HG02938 (cell line): ENCODE data around the gene C5orf63.
"Not testable (repeated sequence)": the region's sequence is repeated elsewhere in the genome, so short reads cannot be mapped to it uniquely, and the experiment has no call there.

Experiments used
- ATAC-seq: cut with Tn5 transposase; IDR thresholded peaks from one replicate; pipeline ENCODE4 v1.9.1; 2021; ENCODE audit warnings: mild to moderate bottlenecking, moderate library complexity; ENCODE audit not compliant: unreplicated experiment

Gene C5orf63

GRCh38 chr5:127076315-127077129 lies 3.2 kb upstream of the C5orf63 start:
- ATAC-seq, result no peak

GRCh38 chr5:127074466-127074865 lies 1.2 kb upstream of the C5orf63 start:
- ATAC-seq, result no peak

- no peak for ATAC-seq
These were observed 3.1 kb downstream of the C5orf63 start for GRCh38 chr5:127070243-127070642.

- no peak for ATAC-seq
These were observed 4.6 kb downstream of the C5orf63 start for GRCh38 chr5:127068493-127069214.

GRCh38 chr5:127066721-127067120 lies 6.6 kb downstream of the C5orf63 start:
- ATAC-seq, result no peak

DNA sequence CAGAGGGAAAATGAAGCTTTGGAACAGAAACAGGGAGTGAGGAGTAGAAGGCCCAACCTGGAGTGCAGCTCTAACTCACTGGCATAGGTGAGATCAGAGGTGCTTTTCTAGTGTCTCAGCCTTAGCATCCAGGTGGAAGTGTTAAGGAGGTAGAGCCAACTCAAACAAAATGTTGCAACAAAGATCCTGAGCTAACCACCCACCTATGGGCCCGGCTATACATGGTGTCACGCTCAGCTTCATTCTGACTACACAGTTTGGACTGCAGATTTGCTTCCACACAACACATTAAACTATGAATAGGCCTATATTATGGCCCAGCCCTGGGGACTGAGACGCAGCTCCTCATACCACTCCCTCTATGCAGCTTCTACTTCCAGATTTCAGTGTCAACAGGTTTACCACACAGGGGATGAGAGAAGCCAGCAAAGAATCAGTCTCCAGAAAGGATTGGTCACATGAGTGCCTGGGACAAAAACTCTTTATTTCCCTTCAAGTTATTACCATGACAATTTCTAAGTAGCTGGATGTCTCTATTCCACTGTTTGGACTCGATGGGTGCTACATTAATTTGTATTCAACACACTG lies 9.0 kb downstream of the C5orf63 start:
- ATAC-seq, result no peak

DNA sequence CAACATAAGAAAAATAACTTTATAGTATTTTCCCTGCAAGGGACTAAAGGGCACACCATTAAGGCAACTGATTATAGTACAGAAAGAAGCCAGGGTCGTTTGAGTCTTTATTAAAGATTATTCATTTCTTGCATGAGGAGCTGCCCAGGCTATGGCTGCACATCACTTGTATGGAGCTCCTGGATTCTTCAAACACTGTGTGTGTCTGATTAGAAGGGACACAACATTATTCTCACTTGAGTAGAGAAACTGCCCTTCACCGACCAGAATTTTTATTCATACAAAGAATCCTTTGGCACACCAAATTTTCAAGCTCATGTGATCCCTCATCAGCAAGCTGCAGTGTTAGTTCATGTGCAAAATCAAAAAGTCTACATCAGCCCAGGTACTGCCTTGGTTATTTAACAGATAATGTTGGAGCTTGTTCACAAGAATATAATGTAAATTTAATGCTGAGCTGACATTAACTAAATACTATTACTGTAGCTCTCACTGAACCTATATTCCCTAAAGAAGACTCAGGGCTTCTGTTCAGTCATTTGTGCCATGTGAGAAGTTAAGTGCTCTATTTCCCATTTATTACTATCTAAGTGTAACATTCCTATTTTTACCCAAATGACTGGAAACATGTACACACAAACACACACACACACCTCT lies 9.9 kb downstream of the C5orf63 start:
- ATAC-seq, result no peak

DNA sequence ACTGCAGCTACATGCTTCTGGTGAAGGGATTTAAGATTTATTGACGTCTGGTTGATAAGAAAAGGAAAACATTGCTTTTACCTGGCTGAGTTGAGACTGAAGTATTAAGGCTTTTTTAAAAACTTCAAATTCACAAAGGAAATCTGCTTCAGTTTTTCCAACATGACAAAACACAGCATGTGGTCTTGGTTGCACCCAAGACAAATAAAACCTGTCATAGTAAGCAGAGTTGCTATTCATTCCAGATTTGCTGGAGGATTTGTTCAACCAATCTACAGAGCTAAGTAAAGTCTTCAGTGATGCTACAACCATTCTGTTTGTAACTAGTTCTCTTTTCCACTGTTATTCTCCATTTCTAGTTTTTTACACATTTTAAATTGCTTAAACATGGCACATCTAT lies 11.3 kb downstream of the C5orf63 start:
- no peak for ATAC-seq

DNA sequence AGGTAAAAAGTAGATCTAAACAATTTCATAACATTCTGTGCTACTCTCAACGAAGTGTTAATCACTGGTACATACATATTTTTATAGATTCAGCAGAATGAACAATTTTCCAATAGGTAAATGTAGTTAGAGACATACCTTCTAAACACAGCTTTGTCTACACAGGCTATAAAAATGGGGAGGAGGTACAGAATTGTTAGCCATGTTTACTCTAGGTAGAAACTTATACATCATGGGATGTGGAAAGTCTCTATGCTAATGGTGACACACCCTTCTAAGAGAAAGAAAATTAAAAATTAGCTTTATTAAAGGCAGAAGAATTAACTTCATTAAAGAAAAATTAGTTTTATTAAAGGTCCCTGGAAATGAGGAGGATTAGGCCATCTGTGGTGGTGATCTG lies 11.8 kb downstream of the C5orf63 start:
- ATAC-seq, result no peak

DNA sequence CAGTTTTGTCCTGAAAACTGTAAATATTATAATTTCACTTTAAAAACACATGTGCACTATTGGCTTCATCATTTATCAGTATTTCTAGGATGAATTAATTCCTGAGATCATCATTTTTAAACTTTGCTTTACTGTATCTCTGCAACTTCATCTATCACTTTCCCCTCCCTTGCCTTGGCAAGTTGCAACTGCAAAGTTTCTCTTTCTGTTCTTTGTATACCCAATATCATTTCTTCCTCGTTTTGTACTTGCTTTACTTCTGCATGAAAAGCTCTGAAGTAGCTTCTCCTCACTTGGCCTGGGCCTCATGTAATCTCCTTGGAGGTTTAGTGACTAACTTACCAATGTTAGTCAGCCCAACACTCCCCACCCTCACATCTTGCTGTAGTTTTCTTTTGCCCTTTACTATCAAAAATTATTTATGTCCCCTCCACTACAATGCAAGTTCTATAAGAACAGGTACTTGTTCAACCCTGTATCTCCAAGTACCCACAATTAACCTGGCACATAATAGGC lies 12.8 kb downstream of the C5orf63 start:
- no peak for ATAC-seq

DNA sequence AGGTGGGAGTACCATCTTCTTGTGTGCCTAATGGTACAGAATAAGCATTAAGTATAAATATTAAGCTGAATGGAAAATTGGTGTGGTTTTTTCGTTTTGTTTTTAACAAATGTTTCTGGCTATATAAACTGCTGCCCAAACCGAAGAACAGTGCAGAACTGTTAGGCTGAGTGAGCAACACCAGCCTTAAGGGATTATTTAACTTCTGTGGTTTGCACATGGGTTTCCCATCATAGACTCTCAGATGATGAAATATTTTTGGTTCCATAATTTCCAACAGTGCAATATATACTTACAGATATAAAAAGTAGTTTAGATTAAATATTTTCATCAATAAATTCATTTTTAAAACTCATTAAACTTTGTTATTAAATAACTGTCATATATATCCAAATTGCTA lies 16.4 kb downstream of the C5orf63 start:
- no peak for ATAC-seq

GRCh38 chr5:127055880-127056653 lies 17.2 kb downstream of the C5orf63 start:
- ATAC-seq, result no peak

- ATAC-seq, result not testable (repeated sequence)
These were observed 19.8 kb downstream of the C5orf63 start for GRCh38 chr5:127053551-127053950.

GRCh38 chr5:127053049-127053448 lies 20.3 kb downstream of the C5orf63 start:
- ATAC-seq, result no peak

GRCh38 chr5:127051591-127051990 lies 21.7 kb downstream of the C5orf63 start:
- ATAC-seq, result no peak

DNA sequence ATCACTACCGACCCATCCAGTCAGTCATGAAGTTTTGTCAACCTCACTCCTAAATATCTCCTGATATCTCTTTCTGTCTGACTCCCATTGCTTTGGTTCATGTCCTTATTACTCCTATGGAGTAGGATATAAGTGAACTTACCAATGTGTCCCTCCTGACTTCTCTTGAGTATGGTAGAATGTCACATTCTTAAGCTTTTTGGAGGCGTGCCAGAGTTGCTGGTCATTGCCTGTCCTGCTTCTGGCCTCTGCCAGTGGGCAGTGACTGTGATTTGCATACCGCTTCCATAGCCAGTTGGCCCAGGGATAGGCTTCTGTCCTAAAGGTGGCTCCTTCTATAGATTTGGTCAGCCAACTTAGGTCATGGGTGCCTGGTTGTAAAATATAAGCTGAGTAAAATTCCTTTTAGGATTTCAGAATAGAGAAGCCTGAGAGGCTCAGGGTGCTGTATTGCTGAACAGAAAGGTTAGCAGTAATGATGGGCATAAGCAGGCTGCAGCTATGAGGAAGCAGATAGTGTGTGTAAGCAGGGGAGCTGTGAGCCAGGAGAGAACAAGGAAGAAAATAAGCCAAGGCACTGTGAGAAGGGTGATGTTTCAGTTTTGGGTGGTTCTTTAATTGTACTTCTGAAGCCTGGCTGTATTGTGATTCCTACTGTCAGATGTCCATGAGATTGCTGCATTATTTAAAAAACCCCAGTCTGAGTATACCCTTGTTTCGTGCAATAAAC lies 26.8 kb downstream of the C5orf63 start:
- ATAC-seq, result no peak

- ATAC-seq, result no peak
These were observed 30.7 kb downstream of the C5orf63 start for GRCh38 chr5:127042593-127042992.

GRCh38 chr5:127041571-127041970 lies 31.7 kb downstream of the C5orf63 start:
- no peak for ATAC-seq

GRCh38 chr5:127040796-127041520 lies 32.3 kb downstream of the C5orf63 start:
- no peak for ATAC-seq
